K562 (cell line): ENCODE measurements around the gene NEK1. TPM values are rescaled to one million over a fixed set of nuclear protein-coding genes. Genes with fewer than 3 reads are reported as not detected.

ENCODE experiments used
- ATF4 ChIP-seq: fragments of 450-650 bp; formaldehyde crosslinking; IDR thresholded peaks from 2 replicates; pipeline ENCODE4 v1.4.0; 2022; ENCODE audit warnings: mild to moderate bottlenecking, moderate library complexity
- ATF6 ChIP-seq: sonication (generic); formaldehyde crosslinking; IDR thresholded peaks from 2 replicates; pipeline ENCODE4 v1.4.0; 2020; ENCODE audit warnings: mild to moderate bottlenecking, missing genetic modification reagents
- CBX5 ChIP-seq: IDR thresholded peaks from 2 replicates; pipeline ENCODE4 v1.6.1; 2014; ENCODE audit warnings: low read depth, borderline replicate concordance
- EP300 ChIP-seq: IDR thresholded peaks from 2 replicates; pipeline ENCODE4 v1.6.1; 2012; ENCODE audit warnings: low read length, improper control_type of control experiment
- HOXB6 ChIP-seq: fragments of 250-450 bp; sonication (Bioruptor Pico); IDR thresholded peaks from 2 replicates; pipeline ENCODE4 v1.5.1; 2022; ENCODE audit warnings: mild to moderate bottlenecking, borderline replicate concordance
- IFI16 ChIP-seq: fragments of 250-450 bp; sonication (Bioruptor Pico); IDR thresholded peaks from 2 replicates; pipeline ENCODE4 v2.1.2; 2022; ENCODE audit warnings: mild to moderate bottlenecking, inconsistent platforms
- IRF2 ChIP-seq: sonication (generic); formaldehyde crosslinking; IDR thresholded peaks from 2 replicates; pipeline ENCODE4 v1.8.1; 2022; ENCODE audit warnings: mild to moderate bottlenecking, missing genetic modification reagents
- KLF13 ChIP-seq: fragments of 450-650 bp; IDR thresholded peaks from 2 replicates; pipeline ENCODE4 v1.6.1; 2016; ENCODE audit warnings: missing genetic modification characterization, low read depth, mild to moderate bottlenecking, missing compliant biosample characterization, moderate library complexity, borderline replicate concordance
- NCOA1 ChIP-seq: fragments of 450-650 bp; IDR thresholded peaks from 2 replicates; pipeline ENCODE4 v1.6.1; 2016; ENCODE audit warnings: low read depth
- NFYB ChIP-seq: IDR thresholded peaks from 2 replicates; pipeline ENCODE4 v1.6.1; 2011; ENCODE audit warnings: mild to moderate bottlenecking, moderate library complexity; ENCODE audit not compliant: insufficient read length; ENCODE audit errors: extremely low read depth
- NUFIP1 ChIP-seq: fragments of 450-650 bp; IDR thresholded peaks from 2 replicates; pipeline ENCODE4 v1.6.1; 2018; ENCODE audit not compliant: partially characterized antibody
- PHF20 ChIP-seq: fragments of 450-650 bp; IDR thresholded peaks from 2 replicates; pipeline ENCODE4 v1.6.1; 2018; ENCODE audit not compliant: partially characterized antibody
- POLR2AphosphoS5 ChIP-seq: IDR thresholded peaks from 2 replicates; pipeline ENCODE4 v1.6.1; 2011; ENCODE audit warnings: mild to moderate bottlenecking, low read depth, low read length, moderate library complexity; ENCODE audit not compliant: control insufficient read depth, insufficient read depth
- POLR2G ChIP-seq: fragments of 200-400 bp; formaldehyde crosslinking; IDR thresholded peaks from 2 replicates; pipeline ENCODE4 v1.6.1; 2017; ENCODE audit warnings: low read depth, mild to moderate bottlenecking, antibody characterized with exemption, low read length, moderate library complexity
- RBM17 ChIP-seq: fragments of 200-400 bp; formaldehyde crosslinking; IDR thresholded peaks from 2 replicates; pipeline ENCODE4 v1.6.1; 2017; ENCODE audit warnings: low read depth, mild to moderate bottlenecking, low read length, borderline replicate concordance
- RBM39 ChIP-seq: fragments of 200-400 bp; formaldehyde crosslinking; optimal IDR thresholded peaks from 2 replicates; pipeline ENCODE3; 2018; ENCODE audit warnings: low read depth, low read length
- SETDB1 ChIP-seq: IDR thresholded peaks from one replicate; pipeline ENCODE4 v1.6.1; 2012; ENCODE audit warnings: low read length, control low read depth, inconsistent platforms
- SMAD2 ChIP-seq: fragments of 150-350 bp; IDR thresholded peaks from 2 replicates; pipeline ENCODE4 v1.6.1; 2014; ENCODE audit warnings: low read depth, mild to moderate bottlenecking, low read length
- SPI1 ChIP-seq: IDR thresholded peaks from 2 replicates; pipeline ENCODE4 v1.6.1; 2011; ENCODE audit warnings: low read depth, low read length, control low read depth, borderline replicate concordance
- STAT5A ChIP-seq: IDR thresholded peaks from 2 replicates; pipeline ENCODE4 v1.6.1; 2012; ENCODE audit warnings: low read length, inconsistent platforms, borderline replicate concordance
- TAL1 ChIP-seq: fragments of 450-650 bp; IDR thresholded peaks from 2 replicates; pipeline ENCODE4 v1.6.1; 2016; ENCODE audit warnings: mild to moderate bottlenecking
- TRIM24 ChIP-seq, 2 experiments: fragments of 450-650 bp; IDR thresholded peaks; 2 replicates each; pipeline ENCODE4 v1.6.1; 2016
- ZBTB1 ChIP-seq: sonication (generic); formaldehyde crosslinking; IDR thresholded peaks from 2 replicates; pipeline ENCODE4 v1.8.1; 2023; ENCODE audit warnings: missing genetic modification reagents, low read depth, mild to moderate bottlenecking, borderline replicate concordance
- ZNF41 ChIP-seq: fragments of 250-450 bp; sonication (Bioruptor Pico); conservative IDR thresholded peaks from 2 replicates; pipeline ENCODE4 v1.4.0; 2020; ENCODE audit warnings: mild to moderate bottlenecking
- ZNF436 ChIP-seq: fragments of 250-450, 450-650 bp; sonication (Bioruptor Pico); formaldehyde crosslinking; IDR thresholded peaks from 2 replicates; pipeline ENCODE4 v1.7.0; 2020; ENCODE audit warnings: mild to moderate bottlenecking
- ZNF507 ChIP-seq: conservative IDR thresholded peaks from 2 replicates; pipeline ENCODE4 v1.6.1; 2017; ENCODE audit warnings: missing genetic modification characterization, missing compliant biosample characterization
- polyA plus RNA-seq, 8 experiments: library from polyadenylated mRNA; depleted of rRNA in 4 of 8; stranded (reverse) in 5 of 8; unstranded in 3 of 8; fragments of >200 nt; fragmentation: Nextera tagmentation in 2 of 8; fragmentation: Illumina TruSeq in 1 of 8; extraction: Ambion mirVana in 2 of 8; extraction: Trizol in 1 of 8; gene quantifications; 2 replicates each; pipeline versions ENCODE4 v1.2.1 to v1.2.3, GENCODE V29; 2011 to 2014; ENCODE audit warnings: inconsistent platforms in 1 of 8, missing spikeins in 1 of 8
- total RNA-seq, 7 experiments: library from RNA; depleted of rRNA in 6 of 7; stranded (reverse); fragments of >200 nt in 6 of 7; fragmentation: Illumina TruSeq in 2 of 7; extraction: Trizol in 2 of 7; gene quantifications; 2 replicates each; pipeline versions ENCODE4 v1.2.1 to v1.2.3, GENCODE V29; 2011 to 2021; ENCODE audit warnings: low replicate concordance in 1 of 7

NEK1 gene
- total and polyA plus RNA-seq, 9 of the 15 experiments (the other 6 are each of a cell fraction or from before 2014, with no cell fraction given) = 6.2 to 15.7 (median 10.3) TPM

GRCh38 chr4:169626331-169627282, 14.2 kb upstream of the NEK1 start (continued):
- TF ChIP-seq ATF6 (CRISPR knock-in tag) (no peak), CBX5 (no peak), NFYB (no peak), SMAD2 (no peak), PHF20 (peak; percentile 61), HOXB6 (CRISPR knock-in tag) (no peak), EP300 (peak; percentile 94), IFI16 (CRISPR knock-in tag) (no peak), SPI1 (no peak), ZNF41 (no peak), TRIM24 (IDR thresholded peaks at IDR 0.05) (peak; percentile 90 to 93), TAL1 (peak; percentile 98), ZBTB1 (no peak), RBM39 (no peak), ATF4 (no peak), NCOA1 (peak; percentile 79), POLR2AphosphoS5 (peak; percentile 92), SETDB1 (no peak), IRF2 (CRISPR knock-in tag) (no peak), POLR2G (no peak), RBM17 (no peak), KLF13 (no peak), NUFIP1 (no peak), ZNF436 (CRISPR knock-in tag) (no peak), STAT5A (peak; percentile 91), ZNF507 (tag) (no peak)
